HG03025 (cell line): Measurements from ENCODE around the gene FOXJ3.

ENCODE experiments used
- ATAC-seq: cut with Tn5 transposase; IDR thresholded peaks from one replicate; pipeline ENCODE4 v1.9.1; 2021; ENCODE audit warnings: mild to moderate bottlenecking, moderate library complexity; ENCODE audit not compliant: unreplicated experiment, low FRiP score

The FOXJ3 gene

GRCh38 chr1:42130061-42130660 is 204.9 kb downstream of the FOXJ3 start:
- no peak for ATAC-seq

GRCh38 chr1:42128964-42129363 is 206.1 kb downstream of the FOXJ3 start:
- no peak for ATAC-seq

DNA sequence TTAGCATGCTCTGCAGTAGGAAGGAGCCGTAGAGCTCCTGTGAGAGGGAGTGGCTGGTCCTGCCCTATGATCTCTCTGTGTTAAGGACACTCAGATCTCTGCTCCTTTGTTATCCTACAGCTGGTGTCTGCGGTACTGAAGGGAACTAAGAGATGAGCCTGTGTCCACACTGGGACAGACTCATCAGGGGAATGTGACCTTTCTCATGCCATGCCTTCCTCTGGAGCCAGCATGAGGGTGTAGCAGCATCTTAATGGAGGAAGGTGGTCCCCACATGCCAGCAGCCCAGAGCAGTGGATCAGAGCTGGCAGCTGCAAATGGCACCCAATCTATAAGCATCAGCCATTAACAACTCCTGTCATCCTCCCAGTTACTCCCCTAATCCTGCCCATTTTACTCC is 206.5 kb downstream of the FOXJ3 start:
- no peak for ATAC-seq

- ATAC-seq: no peak
These were observed 207.3 kb downstream of the FOXJ3 start for GRCh38 chr1:42127767-42128166.
